Glutamatergic neuron (in vitro differentiated cells): ENCODE data around the gene C22orf23. TPM values are rescaled to one million over a fixed set of nuclear protein-coding genes. Genes with fewer than 3 reads are reported as not detected.
"Not testable (repeated sequence)": the region's sequence is repeated elsewhere in the genome, so short reads cannot be mapped to it uniquely, and the experiment has no call there.

ENCODE experiments used
- DNase-seq: peaks from one replicate; pipeline ENCODE4 v3.0.0; 2022
- H3K27ac Mint-ChIP-seq: one replicate; pipeline ENCODE4 v1.8.0; 2020; ENCODE audit warnings: mild to moderate bottlenecking, mixed read lengths, inconsistent platforms; ENCODE audit not compliant: unreplicated experiment
- H3K27me3 Mint-ChIP-seq: one replicate; pipeline ENCODE4 v1.8.0; 2020; ENCODE audit warnings: mild to moderate bottlenecking, moderate library complexity, mixed read lengths, inconsistent platforms; ENCODE audit not compliant: unreplicated experiment
- H3K36me3 Mint-ChIP-seq: one replicate; pipeline ENCODE4 v1.8.0; 2020; ENCODE audit warnings: mild to moderate bottlenecking, mixed read lengths, inconsistent platforms; ENCODE audit not compliant: unreplicated experiment
- H3K4me1 Mint-ChIP-seq: one replicate; pipeline ENCODE4 v1.8.0; 2020; ENCODE audit warnings: mild to moderate bottlenecking, low read depth, mixed read lengths, inconsistent platforms; ENCODE audit not compliant: unreplicated experiment
- H3K4me3 Mint-ChIP-seq: one replicate; pipeline ENCODE4 v1.8.0; 2020; ENCODE audit warnings: mild to moderate bottlenecking, mixed read lengths, inconsistent platforms; ENCODE audit not compliant: unreplicated experiment
- H3K9me3 Mint-ChIP-seq: one replicate; pipeline ENCODE4 v1.8.0; 2020; ENCODE audit warnings: mild to moderate bottlenecking, moderate library complexity, mixed read lengths, inconsistent platforms; ENCODE audit not compliant: unreplicated experiment
- total RNA-seq: library from RNA; stranded (reverse); fragmentation: NEBNext Ultra II Directional; extraction: Animal tissue kit (Norgen Biotek cat#: 25700); gene quantifications from one replicate; pipeline ENCODE4 v1.2.1, GENCODE V29; 2021; ENCODE audit not compliant: unreplicated experiment
- TF ChIP-seq, protein P1 (sequence below): fragments of 200-600 bp; sonication (generic); IDR thresholded peaks from one replicate; pipeline ENCODE4 v1.5.0; 2021; ENCODE audit not compliant: partially characterized antibody, unreplicated experiment

C22orf23 gene
- total RNA-seq, 1 donor from 2014 or later, result 0.64 TPM

DNA sequence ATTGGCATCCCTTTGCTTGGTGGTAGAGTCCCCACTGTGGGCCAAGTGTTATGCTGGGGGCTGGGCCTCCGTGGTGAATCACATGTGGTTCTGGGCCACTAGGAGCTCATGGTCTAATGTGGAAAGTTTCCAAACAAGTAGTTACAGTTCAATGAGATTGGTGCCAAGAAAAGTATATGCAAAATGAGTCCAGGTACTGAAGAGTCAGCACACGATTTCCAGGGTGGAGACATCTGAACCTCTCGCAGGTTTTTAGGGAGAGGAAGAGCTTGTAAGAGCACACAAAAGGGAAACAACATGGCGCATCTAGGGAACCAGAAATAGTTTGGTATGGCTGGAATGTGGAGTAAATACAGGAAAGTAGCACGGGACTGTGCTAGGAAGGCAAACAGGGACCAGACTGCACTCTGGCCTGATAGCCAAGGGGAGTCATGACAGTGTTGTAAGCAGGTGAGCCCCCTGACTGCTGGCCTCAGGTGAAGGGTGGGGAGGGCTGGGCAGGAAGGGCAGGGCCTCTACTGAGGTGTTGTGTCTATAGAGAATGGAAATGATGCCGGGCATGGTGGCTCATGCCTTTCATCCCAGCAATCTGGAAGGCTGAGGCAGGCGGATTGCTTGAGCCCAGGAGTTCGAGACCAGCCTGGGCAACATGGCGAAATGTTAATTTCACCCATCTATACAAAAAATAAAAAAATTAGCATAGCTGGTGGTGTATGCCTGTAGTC is 12.7 kb upstream of the C22orf23 start:
- Mint-ChIP-seq H3K27ac (no peak overlapping the region), H3K9me3 (peaks cover 2% of the 10 kb centered on the region), H3K4me3 (no peak overlapping the region), H3K36me3 (no peaks in the 10 kb centered on the region), H3K4me1 (no peaks in the 10 kb centered on the region), H3K27me3 (no peaks in the 10 kb centered on the region)
- no peak for DNase-seq
- TF ChIP-seq, protein P1, sequence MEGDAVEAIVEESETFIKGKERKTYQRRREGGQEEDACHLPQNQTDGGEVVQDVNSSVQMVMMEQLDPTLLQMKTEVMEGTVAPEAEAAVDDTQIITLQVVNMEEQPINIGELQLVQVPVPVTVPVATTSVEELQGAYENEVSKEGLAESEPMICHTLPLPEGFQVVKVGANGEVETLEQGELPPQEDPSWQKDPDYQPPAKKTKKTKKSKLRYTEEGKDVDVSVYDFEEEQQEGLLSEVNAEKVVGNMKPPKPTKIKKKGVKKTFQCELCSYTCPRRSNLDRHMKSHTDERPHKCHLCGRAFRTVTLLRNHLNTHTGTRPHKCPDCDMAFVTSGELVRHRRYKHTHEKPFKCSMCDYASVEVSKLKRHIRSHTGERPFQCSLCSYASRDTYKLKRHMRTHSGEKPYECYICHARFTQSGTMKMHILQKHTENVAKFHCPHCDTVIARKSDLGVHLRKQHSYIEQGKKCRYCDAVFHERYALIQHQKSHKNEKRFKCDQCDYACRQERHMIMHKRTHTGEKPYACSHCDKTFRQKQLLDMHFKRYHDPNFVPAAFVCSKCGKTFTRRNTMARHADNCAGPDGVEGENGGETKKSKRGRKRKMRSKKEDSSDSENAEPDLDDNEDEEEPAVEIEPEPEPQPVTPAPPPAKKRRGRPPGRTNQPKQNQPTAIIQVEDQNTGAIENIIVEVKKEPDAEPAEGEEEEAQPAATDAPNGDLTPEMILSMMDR, result no peak

GRCh38 chr22:37961062-37961461 is 7.7 kb upstream of the C22orf23 start:
- Mint-ChIP-seq H3K27ac (peak overlapping the region; percentile 18), H3K36me3 (peaks cover 6% of the 10 kb centered on the region), H3K4me3 (peak overlapping the region; percentile 20), H3K9me3 (peaks cover 5% of the 10 kb centered on the region), H3K27me3 (peaks cover 1% of the 10 kb centered on the region), H3K4me1 (no peaks in the 10 kb centered on the region)
- DNase-seq, result no peak
- TF ChIP-seq, protein P1, result no peak

DNA sequence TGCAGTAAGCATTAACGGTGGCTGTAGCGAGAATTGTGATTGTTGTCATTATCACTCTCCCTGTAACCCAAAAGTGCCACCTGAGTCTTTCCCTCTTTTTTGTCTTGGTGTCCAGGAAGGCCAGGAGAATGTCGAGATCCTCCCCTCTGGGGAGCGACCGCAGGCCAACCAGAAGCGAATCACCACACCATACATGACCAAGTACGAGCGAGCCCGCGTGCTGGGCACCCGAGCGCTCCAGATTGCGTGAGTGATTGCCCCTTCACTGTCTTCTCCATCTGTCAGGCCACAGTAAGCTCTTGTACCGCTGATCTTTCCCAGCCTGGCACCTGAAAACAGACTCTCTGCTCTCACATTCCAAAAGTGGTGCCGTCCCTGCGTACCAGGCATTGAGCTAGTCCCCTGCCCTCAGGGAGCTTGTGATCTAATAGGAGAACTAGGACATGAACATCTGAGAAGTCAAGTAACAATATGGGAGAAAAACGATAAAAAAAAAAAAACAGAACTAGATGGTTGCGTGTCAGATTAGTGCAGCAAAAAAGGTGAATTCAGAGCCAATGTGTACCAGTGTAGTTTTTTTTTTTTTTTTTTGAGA is 5.9 kb upstream of the C22orf23 start:
- TF ChIP-seq, protein P1, result no peak
- Mint-ChIP-seq H3K4me1 (peaks cover 6% of the 10 kb centered on the region), H3K27me3 (peaks cover 1% of the 10 kb centered on the region), H3K36me3 (peaks cover 6% of the 10 kb centered on the region), H3K4me3 (no peak overlapping the region), H3K27ac (no peak overlapping the region), H3K9me3 (peaks cover 10% of the 10 kb centered on the region)
- no peak for DNase-seq

- Mint-ChIP-seq H3K4me1 (peaks cover 8% of the 10 kb centered on the region), H3K9me3 (peaks cover 11% of the 10 kb centered on the region), H3K4me3 (no peak overlapping the region), H3K27ac (no peak overlapping the region), H3K36me3 (peaks cover 6% of the 10 kb centered on the region), H3K27me3 (peaks cover 1% of the 10 kb centered on the region)
- no peak for DNase-seq
- TF ChIP-seq, protein P1, result no peak
Measured at GRCh38 chr22:37957232-37957631, 3.8 kb upstream of the C22orf23 start.

DNA sequence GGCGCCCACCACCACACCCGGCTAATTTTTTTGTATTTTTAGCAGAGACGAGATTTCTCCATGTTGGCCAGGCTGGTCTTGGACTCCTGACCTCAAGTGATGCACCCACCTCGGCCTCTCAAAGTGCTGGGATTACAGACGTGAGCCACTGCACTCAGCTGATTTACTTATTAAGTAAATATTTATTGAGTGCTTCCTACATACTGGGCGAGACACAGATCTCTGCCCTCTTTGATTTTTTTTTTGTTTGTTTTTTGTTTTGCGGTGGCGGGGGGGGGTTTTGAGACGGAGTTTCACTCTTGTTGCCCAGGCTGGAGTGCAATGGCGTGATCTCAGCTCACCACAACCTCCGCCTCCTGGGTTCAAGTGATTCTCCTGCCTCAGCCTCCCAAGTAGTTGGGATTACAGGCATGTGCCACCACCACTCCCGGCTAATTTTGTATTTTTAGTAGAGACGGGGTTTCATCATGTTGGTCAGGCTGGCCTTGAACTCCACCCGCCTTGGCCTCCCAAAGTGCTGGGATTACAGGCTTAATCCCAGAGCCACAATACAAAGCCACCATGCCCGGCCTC is 2.5 kb upstream of the C22orf23 start:
- DNase-seq, H3K4me3 Mint-ChIP-seq, H3K27ac Mint-ChIP-seq, H3K27me3 Mint-ChIP-seq, H3K36me3 Mint-ChIP-seq, H3K4me1 Mint-ChIP-seq: not testable (repeated sequence)
- H3K9me3 Mint-ChIP-seq, result peaks cover 12% of the 10 kb centered on the region
